HG02798 (cell line): ENCODE data around the gene ANKRD31.

ENCODE experiments used
- ATAC-seq: cut with Tn5 transposase; IDR thresholded peaks from one replicate; pipeline ENCODE4 v1.9.1; 2021; ENCODE audit warnings: mild to moderate bottlenecking; ENCODE audit not compliant: unreplicated experiment, poor library complexity

ANKRD31 gene

DNA sequence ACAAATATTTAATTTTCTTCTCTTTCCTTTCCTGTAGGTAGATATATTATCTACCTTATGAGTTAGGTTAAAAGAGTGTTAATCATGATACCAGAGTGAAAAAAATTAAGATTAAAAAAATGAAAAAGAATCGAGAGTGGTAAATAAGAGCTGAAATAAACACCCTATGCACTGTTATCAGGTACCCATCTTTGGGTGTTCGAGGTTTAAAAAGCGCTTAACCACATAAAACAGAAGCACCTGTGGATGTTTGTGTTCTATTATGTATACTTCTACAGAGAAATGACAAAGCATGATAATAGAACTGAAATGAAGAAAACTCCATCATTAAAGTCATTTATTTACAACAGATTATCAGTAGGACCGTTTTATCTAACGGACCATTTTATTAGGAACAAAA is 158.7 kb downstream of the ANKRD31 start:
- no peak for ATAC-seq

GRCh38 chr5:75072061-75072460 is 164.6 kb downstream of the ANKRD31 start:
- no peak for ATAC-seq

DNA sequence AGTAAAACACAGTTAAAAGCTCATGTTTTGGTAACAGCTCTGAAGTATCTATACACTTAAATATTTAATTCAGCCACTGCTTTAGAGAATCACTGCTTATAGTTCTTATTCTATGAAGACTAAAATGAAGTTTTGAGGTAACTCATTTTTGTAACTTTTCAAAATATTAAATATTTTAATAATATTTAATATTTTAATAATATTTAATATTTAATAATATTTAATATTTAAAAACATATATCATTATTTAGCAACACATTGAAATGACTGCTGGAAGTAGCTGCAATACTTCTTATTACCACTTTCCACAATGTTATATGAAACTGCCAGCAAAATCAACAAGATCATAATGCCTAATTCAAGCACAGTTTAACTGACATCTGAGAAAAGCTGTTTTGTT is 165.6 kb downstream of the ANKRD31 start:
- ATAC-seq, result no peak

GRCh38 chr5:75067434-75067833 is 169.2 kb downstream of the ANKRD31 start:
- ATAC-seq, result no peak

GRCh38 chr5:75062925-75063531 is 173.7 kb downstream of the ANKRD31 start:
- ATAC-seq, result no peak

- no peak for ATAC-seq
Observed at GRCh38 chr5:75059912-75060545, 176.6 kb downstream of the ANKRD31 start.

DNA sequence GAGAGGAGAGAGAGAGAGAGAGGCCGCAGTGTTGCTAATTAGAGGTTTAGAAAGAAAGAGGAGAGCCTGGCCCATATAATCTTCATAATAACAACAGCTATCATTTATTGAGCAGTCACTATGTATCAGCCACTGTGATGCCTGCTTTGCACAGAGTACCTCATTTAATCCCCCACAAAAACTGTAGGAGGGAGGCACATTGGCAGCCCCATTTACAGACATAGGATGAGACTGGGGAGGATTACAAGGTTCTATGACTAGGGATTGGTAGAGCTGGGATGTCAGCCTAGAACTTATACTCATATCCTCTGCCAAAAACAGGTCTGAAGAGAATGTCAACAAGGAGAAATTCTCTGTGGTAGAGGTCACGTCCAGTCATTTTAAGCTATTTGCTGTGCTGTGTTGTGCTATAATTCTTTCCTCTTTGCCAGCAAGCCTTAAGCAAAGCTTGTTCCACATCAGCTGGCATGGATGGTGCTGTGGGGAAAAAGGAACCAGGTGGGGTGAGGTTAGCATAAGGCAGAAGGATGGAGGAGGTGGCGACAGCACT is 177.6 kb downstream of the ANKRD31 start:
- ATAC-seq, result no peak

- no peak for ATAC-seq
Observed at GRCh38 chr5:75057561-75057960, 179.1 kb downstream of the ANKRD31 start.

GRCh38 chr5:75055727-75056144 is 180.9 kb downstream of the ANKRD31 start:
- ATAC-seq, result no peak

GRCh38 chr5:75054134-75054930 is 182.3 kb downstream of the ANKRD31 start:
- ATAC-seq, result no peak

GRCh38 chr5:75053304-75054133 is 183.2 kb downstream of the ANKRD31 start:
- ATAC-seq, result no peak

DNA sequence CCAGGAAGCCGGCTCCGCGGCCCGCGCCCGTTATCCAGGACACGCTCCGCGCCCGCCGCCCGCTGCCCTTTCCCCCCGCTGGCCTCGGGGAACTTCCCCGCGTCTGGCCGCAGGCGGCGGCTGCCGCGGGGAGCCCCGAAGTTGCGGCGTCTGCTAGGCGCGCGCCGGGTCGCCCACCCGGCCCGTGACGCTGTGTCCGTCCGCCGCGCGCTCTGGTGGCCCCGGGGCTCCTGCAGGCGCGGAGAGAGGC is 183.7 kb downstream of the ANKRD31 start:
- no peak for ATAC-seq

DNA sequence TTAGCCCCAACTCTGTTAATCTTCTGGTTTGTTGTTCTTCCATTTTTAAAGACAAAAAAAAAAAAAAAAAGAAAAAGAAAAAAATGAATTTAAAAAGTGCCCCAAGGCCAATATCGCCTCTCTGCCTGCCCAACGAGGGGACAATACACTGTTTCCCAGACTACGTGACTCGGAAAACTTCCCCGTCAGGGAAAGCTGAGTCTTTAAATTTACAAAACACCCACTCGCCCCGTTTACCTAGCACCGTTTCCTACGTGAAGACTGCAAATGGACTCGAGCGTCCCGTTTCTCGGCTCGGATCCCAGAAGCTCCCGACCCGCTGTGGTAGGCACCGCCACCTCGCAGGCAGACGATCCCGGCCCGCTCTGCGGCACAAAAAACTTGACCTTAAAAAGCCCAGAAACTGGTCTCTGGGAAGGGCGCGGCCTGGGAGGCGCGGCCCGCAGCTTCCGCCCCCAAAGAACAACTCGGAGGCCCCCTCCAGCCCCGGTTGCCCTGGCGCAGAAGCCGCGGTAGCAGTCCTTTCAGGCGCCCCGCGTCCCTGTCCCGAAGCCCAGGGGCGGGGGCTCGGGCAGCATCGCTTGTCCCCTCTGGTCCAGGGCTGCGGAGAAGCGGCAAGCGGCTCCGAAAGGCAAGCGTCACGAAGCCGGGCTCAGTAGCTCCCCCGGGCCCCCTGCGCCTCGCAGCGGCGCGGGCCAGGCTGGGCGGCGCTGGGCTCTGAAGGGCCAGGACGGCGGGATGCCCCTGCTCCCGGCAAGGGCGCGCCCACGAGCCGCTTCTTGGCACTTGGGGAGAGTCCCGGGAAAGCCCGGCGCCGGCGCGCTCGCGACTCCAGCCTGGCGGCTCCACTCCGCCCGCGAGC is 184.3 kb downstream of the ANKRD31 start, which contains the start of gene GCNT4:
Gene GCNT4 (minus strand): TSS at position 367 of the 862 bp plus-strand sequence. CDS start 22,521 bp downstream, outside the sequence.
- no peak for ATAC-seq

GRCh38 chr5:75051217-75051751 is 185.4 kb downstream of the ANKRD31 start:
- ATAC-seq, result no peak

- no peak for ATAC-seq
Observed at GRCh38 chr5:75050415-75050814, 186.3 kb downstream of the ANKRD31 start.

DNA sequence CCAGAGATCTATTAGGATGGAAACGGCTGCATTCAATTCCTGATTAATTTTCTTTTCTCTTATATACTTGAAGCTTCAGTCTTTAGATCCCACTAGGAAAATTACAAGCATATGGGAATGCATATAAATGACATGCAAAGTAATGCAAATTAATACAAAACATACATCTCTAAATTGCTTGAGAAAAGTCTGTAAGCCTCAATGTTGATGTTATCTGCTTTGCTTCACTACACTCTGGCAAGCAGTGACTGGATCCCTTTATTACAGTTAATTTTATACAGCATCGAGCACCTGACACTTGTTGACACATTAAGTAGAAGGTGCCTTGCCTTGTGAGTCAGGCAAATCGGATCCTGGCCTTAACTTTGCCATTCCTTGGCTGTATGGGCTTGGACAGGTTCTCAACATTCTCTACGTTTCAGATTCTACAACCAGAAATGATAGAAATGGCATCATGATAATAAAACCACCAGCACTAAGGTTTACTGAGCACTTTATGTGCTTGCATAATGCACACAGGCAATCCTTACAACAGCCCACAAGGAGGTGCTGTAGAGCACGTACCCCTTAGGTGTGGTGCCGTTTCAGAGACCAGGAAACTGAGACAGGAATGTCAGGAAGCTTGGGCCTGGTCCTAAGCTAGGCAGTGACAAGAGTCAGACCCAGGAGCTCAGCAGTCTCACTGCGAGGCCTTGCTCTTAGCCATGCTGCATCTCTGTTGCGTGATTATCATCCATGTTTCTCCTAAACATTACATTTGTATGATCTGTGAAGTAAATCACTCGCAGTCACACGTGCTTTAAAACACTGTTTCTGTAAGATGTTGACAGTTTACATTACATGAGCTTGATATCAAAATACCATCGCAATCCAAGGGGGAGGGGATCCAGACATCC is 187.0 kb downstream of the ANKRD31 start:
- ATAC-seq, result no peak

DNA sequence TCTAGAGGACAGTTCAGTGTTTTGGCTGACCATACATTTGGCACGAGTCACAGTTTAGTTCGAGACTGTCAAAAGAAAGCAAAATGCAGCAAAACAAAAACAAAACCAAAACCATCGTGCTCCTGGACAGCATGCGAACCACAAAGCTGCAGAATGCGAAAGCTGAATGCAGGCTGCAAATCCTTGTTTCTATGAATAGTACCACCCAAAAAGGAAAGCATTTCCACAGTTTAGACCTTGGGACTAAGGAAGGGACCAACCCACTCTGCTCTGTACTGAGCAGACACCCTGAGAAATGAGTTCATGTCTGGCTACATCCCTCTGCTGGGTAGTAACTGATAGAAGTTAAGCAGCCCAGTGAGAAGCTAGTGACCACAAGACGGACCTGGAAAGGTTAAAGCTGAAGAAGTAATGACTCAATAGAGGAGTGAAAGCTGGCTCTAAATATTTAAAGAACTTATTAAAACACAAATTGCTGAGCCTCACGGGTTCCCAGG is 188.2 kb downstream of the ANKRD31 start:
- peak; percentile 63 for ATAC-seq

DNA sequence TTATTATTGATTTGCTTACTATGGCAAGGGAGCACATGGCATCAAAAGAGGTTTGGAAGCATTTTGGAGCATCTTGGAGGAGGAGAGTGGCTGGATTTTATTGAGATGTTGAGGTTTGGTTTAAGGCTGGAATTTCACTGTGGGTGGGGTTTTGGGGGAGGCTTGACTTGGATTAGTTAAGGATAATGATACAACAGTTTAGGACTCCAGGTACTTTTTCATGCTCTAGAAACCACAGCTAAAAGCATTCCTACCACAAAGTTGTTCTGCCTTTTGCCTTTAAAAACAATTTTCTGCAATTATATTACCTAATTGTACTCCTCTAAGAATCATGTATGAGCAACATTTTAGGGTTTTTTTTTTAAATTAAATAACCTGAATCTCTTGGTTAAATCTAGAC is 189.3 kb downstream of the ANKRD31 start:
- no peak for ATAC-seq
